Panc1 (cell line): ENCODE results near the gene ELK1. TPM values are rescaled to one million over a fixed set of nuclear protein-coding genes. Genes with fewer than 3 reads are reported as not detected.

ENCODE experiments used
- ATAC-seq: fragments of 200-7000 bp; cut with Tn5 transposase; 2 replicates; pipeline ENCODE4 v1.9.1; 2020; ENCODE audit warnings: mild to moderate bottlenecking, moderate library complexity
- BruUV-seq: library from RNA; stranded (reverse); fragments of 400-500 nt; replicated peaks from 2 replicates; lab custom pipeline; 2021; lab: Mats Ljungman, UMichigan
- CTCF ChIA-PET: fragments of 300-600 bp; sonication (Branson Sonifier 250); formaldehyde crosslinking; loops from one replicate; lab custom pipeline; 2022; ENCODE audit warnings: antibody characterized with exemption; lab: Charles Lee
- POLR2A ChIA-PET: fragments of 300-600 bp; sonication (Branson Sonifier 250); formaldehyde crosslinking; loops from one replicate; lab custom pipeline; 2022; ENCODE audit warnings: antibody characterized with exemption; lab: Charles Lee
- DNase-seq: peaks from one replicate; pipeline ENCODE4 v3.0.0-alpha.2; 2010; ENCODE audit warnings: low read depth, low spot score
- H3K27ac ChIP-seq: 2 replicates; pipeline ENCODE4 v1.5.1; 2011; ENCODE audit warnings: mild to moderate bottlenecking, low read length, inconsistent platforms
- H3K27me3 ChIP-seq: fragments of 200-500 bp; sonication (Bioruptor generic); 2 replicates; pipeline ENCODE4 v1.6.0; 2014; ENCODE audit warnings: low read length, inconsistent platforms; ENCODE audit not compliant: control insufficient read depth, insufficient read depth
- H3K36me3 ChIP-seq: fragments of 200-500 bp; sonication (Bioruptor generic); 2 replicates; pipeline ENCODE4 v1.5.1; 2014; ENCODE audit warnings: inconsistent platforms, mild to moderate bottlenecking, low read length, moderate library complexity; ENCODE audit not compliant: control insufficient read depth, insufficient read depth
- H3K4me1 ChIP-seq: 2 replicates; pipeline ENCODE4 v1.5.1; 2011; ENCODE audit warnings: inconsistent platforms, mild to moderate bottlenecking, low read length, moderate library complexity; ENCODE audit not compliant: control insufficient read depth, insufficient read depth
- H3K4me3 ChIP-seq, 2 experiments: 2 replicates each; pipeline ENCODE4 v1.5.1; 2011 to 2012; ENCODE audit warnings: low read depth in 2 of 2, low read length in 2 of 2, mild to moderate bottlenecking in 2 of 2, inconsistent platforms in 1 of 2, moderate library complexity in 1 of 2
- H3K9me3 ChIP-seq: fragments of 200-500 bp; sonication (Bioruptor generic); 2 replicates; pipeline ENCODE4 v1.5.1; 2014; ENCODE audit warnings: low read depth, mild to moderate bottlenecking, inconsistent platforms, low read length, moderate library complexity; ENCODE audit not compliant: control insufficient read depth, insufficient read depth
- POLR2AphosphoS5 ChIP-seq: IDR thresholded peaks from 2 replicates; pipeline ENCODE4 v1.6.1; 2012; ENCODE audit warnings: mild to moderate bottlenecking, low read depth, low read length, moderate library complexity
- SIN3A ChIP-seq: IDR thresholded peaks from 2 replicates; pipeline ENCODE4 v1.6.1; 2012; ENCODE audit warnings: low read depth, mild to moderate bottlenecking, low read length, moderate library complexity, borderline replicate concordance; ENCODE audit not compliant: insufficient read depth
- TCF7L2 ChIP-seq: IDR thresholded peaks from 2 replicates; pipeline ENCODE4 v1.6.1; 2011; ENCODE audit warnings: mild to moderate bottlenecking, low read depth, low read length, inconsistent platforms
- in situ Hi-C: cut with HindIII; loops from 2 replicates; pipeline ENCODE4 v1.10.0; 2016; ENCODE audit warnings: low sequenced_read_pairs, low pct_unique_long_range_greater_than_20kb
- intact Hi-C: fragments of 100-400 bp; cut with micrococcal nuclease; formaldehyde crosslinking; loops from one replicate; pipeline ENCODE4 v1.10.0; 2022; ENCODE audit not compliant: unreplicated experiment
- total RNA-seq: library from RNA; stranded (reverse); gene quantifications from one replicate; pipeline ENCODE4 v1.2.1, GENCODE V29; 2021; ENCODE audit not compliant: unreplicated experiment
- TF ChIP-seq, protein P1 (sequence below): fragments of 450-650 bp; IDR thresholded peaks from 2 replicates; pipeline ENCODE4 v1.5.1; 2017; ENCODE audit warnings: mild to moderate bottlenecking
- TF ChIP-seq, protein P2 (sequence below), 2 experiments: IDR thresholded peaks; 2 replicates each; pipeline ENCODE4 v1.6.1; 2011 to 2012; ENCODE audit warnings: low read depth in 2 of 2, control low read depth in 1 of 2, low read length in 1 of 2, mild to moderate bottlenecking in 1 of 2, moderate library complexity in 1 of 2; ENCODE audit not compliant: insufficient read depth in 1 of 2

The ELK1 gene
- total RNA-seq, 1 experiment from 2014 or later: 64.6 TPM

DNA sequence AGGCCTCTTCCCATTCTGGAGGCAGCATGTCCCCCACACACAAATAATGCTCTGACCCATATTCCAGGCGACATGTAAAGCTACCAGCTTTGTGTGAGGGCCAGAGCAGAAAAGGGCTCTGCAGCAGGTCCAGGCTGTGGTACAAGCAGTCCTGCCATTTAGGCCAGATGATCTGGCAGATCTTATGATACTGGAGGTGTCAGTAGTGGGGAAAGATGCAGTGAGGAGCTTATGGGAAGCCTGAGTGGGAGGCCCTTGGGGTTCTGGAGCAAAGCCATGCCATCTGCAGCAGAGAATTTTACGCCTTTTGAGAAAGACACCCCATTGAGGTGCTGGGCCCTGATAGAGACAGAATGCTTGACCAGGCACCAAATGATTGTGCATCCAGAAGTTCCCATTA, 38.4 kb downstream of the ELK1 start:
- BruUV-seq: no TSS peak
- H3K9me3 ChIP-seq: no peaks in the 10 kb centered on the region
- TF ChIP-seq SIN3A (no peak), POLR2AphosphoS5 (no peak), TCF7L2 (no peak)
- TF ChIP-seq, protein P1, sequence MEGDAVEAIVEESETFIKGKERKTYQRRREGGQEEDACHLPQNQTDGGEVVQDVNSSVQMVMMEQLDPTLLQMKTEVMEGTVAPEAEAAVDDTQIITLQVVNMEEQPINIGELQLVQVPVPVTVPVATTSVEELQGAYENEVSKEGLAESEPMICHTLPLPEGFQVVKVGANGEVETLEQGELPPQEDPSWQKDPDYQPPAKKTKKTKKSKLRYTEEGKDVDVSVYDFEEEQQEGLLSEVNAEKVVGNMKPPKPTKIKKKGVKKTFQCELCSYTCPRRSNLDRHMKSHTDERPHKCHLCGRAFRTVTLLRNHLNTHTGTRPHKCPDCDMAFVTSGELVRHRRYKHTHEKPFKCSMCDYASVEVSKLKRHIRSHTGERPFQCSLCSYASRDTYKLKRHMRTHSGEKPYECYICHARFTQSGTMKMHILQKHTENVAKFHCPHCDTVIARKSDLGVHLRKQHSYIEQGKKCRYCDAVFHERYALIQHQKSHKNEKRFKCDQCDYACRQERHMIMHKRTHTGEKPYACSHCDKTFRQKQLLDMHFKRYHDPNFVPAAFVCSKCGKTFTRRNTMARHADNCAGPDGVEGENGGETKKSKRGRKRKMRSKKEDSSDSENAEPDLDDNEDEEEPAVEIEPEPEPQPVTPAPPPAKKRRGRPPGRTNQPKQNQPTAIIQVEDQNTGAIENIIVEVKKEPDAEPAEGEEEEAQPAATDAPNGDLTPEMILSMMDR: no peak
- TF ChIP-seq, protein P2, sequence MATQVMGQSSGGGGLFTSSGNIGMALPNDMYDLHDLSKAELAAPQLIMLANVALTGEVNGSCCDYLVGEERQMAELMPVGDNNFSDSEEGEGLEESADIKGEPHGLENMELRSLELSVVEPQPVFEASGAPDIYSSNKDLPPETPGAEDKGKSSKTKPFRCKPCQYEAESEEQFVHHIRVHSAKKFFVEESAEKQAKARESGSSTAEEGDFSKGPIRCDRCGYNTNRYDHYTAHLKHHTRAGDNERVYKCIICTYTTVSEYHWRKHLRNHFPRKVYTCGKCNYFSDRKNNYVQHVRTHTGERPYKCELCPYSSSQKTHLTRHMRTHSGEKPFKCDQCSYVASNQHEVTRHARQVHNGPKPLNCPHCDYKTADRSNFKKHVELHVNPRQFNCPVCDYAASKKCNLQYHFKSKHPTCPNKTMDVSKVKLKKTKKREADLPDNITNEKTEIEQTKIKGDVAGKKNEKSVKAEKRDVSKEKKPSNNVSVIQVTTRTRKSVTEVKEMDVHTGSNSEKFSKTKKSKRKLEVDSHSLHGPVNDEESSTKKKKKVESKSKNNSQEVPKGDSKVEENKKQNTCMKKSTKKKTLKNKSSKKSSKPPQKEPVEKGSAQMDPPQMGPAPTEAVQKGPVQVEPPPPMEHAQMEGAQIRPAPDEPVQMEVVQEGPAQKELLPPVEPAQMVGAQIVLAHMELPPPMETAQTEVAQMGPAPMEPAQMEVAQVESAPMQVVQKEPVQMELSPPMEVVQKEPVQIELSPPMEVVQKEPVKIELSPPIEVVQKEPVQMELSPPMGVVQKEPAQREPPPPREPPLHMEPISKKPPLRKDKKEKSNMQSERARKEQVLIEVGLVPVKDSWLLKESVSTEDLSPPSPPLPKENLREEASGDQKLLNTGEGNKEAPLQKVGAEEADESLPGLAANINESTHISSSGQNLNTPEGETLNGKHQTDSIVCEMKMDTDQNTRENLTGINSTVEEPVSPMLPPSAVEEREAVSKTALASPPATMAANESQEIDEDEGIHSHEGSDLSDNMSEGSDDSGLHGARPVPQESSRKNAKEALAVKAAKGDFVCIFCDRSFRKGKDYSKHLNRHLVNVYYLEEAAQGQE (IDR thresholded peaks at IDR 0.05; ENCODE audit: insufficient read depth in 1 of 2, low read depth in 2 of 2, low read length in 1 of 2): no peak
- POLR2A ChIA-PET: no interaction called here
- H3K27me3 ChIP-seq: no peaks in the 10 kb centered on the region
- DNase-seq (no peak), ATAC-seq (no peak)
- H3K36me3 ChIP-seq: no peaks in the 10 kb centered on the region
- CTCF ChIA-PET: no interaction called here
- in situ Hi-C loops: no loop called here
- no peak overlapping the region for H3K4me3 ChIP-seq
- no peak overlapping the region for H3K27ac ChIP-seq
- peaks cover 2% of the 10 kb centered on the region; the same call in 1 of the 2 replicates for H3K4me1 ChIP-seq
- intact Hi-C loops: no loop called here

DNA sequence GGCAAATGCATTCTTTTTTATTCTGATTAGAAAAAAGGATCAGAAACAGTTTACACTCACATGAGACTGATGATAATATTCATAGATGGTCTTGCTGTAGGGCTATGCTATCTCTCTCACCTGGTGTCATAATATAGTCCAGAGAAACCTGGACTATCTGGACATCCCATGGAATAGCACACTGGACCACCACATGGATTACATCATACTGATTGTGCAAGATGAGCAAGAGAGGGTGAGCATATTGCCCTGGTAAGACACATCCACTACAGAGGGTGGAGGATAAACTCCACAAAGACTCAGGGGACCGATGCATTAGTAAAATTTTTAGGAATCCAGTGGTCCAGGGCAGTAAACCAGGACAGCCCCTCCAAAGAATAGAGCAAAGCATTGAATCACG, 38.9 kb downstream of the ELK1 start:
- BruUV-seq: no TSS peak
- no peaks in the 10 kb centered on the region for H3K27me3 ChIP-seq
- TF ChIP-seq POLR2AphosphoS5 (no peak), TCF7L2 (no peak), SIN3A (no peak)
- TF ChIP-seq, protein P1: no peak
- TF ChIP-seq, protein P2 (IDR thresholded peaks at IDR 0.05; ENCODE audit: insufficient read depth in 1 of 2, low read depth in 2 of 2, low read length in 1 of 2): no peak
- intact Hi-C loops (no loop called here), in situ Hi-C loops (no loop called here)
- CTCF ChIA-PET: no interaction called here
- H3K4me3 ChIP-seq: no peak overlapping the region
- peaks cover 2% of the 10 kb centered on the region; the same call in 1 of the 2 replicates for H3K4me1 ChIP-seq
- ATAC-seq: no peak
- no peaks in the 10 kb centered on the region for H3K36me3 ChIP-seq
- H3K27ac ChIP-seq: no peak overlapping the region
- no peaks in the 10 kb centered on the region for H3K9me3 ChIP-seq
- POLR2A ChIA-PET: no interaction called here
- DNase-seq: no peak
